ENCODE results near the gene PDGFB. TPM values are rescaled to one million over a fixed set of nuclear protein-coding genes. Genes with fewer than 3 reads are reported as not detected.

Gene PDGFB
- polyA plus RNA-seq, 2 donors: 1.2 to 1.8 TPM

DNA sequence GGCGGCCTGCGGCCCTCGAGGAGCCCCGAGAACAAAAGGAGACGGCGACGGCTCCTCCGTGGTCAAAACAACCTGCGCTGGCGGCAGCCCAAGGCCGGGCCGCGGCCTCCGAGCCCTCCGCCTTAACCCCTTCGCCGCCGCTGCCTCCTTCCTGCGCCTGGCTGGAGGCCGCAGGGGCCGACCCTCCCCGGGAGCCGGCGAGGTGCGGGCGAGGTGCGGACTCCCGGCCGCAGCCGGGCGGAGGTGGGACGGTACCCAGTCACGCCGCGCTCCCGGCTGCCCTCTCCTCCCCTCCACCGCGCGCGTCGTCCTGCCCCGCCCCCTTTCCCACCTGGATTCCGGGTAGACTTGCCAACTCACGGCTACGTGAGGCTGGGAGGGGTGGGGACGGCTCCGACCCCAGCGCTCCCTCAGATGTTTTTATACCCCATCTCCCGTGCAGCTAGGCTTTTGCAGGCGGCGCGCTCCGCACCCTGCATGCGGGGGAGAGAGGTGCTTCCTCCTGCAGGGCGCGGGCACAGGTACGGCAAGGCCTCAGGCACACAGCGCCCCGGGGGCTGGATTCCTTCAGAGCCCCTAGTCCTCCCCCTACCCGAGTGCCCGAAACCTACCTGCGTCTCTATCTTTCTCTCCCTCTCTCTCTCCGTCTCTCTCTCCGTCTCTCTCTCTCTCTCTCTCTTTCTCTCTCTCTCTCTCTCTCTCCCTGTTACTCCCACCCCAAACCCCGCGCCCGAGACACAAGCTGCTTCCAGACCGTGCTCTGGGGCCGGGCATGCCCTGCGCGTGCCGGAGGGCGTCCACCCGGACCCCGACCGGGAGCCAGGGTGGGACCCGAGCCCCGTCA, 2.0 kb downstream of the PDGFB start:
- Histone ChIP-seq H3K9me3 (ENCODE audit: control insufficient read depth in 2 of 2, insufficient read depth in 1 of 2, low read depth in 1 of 2, low read length in 1 of 2) (no peaks in the 10 kb centered on the region), H3K27me3 (ENCODE audit: control insufficient read depth in 1 of 2, insufficient read depth in 2 of 2, low read length in 2 of 2) (peaks cover 0 to 11% of the 10 kb centered on the region in 2 donors), H3K36me3 (ENCODE audit: control insufficient read depth in 2 of 2, insufficient read depth in 2 of 2, low read length in 1 of 2) (no peaks in the 10 kb centered on the region), H3K27ac (ENCODE audit: low read depth in 2 of 2, low read length in 1 of 2) (peak overlapping the region in 1 of 2 donors; percentile 49), H3K4me3 (ENCODE audit: low read depth in 1 of 2, low read length in 2 of 2) (peak overlapping the region; percentile 43 to 58), H3K4me1 (ENCODE audit: control insufficient read depth in 2 of 2, insufficient read depth in 2 of 2, low read length in 1 of 2) (peaks cover 16 to 39% of the 10 kb centered on the region in 2 donors)
- WGBS, 2 donors: 0 to 1% methylated on average over 60 to 78 of the region's 78 CpGs

- Histone ChIP-seq H3K36me3 (ENCODE audit: control insufficient read depth in 2 of 2, insufficient read depth in 2 of 2, low read length in 1 of 2) (no peaks in the 10 kb centered on the region), H3K4me1 (ENCODE audit: control insufficient read depth in 2 of 2, insufficient read depth in 2 of 2, low read length in 1 of 2) (peaks cover 20 to 45% of the 10 kb centered on the region in 2 donors), H3K27ac (ENCODE audit: low read depth in 2 of 2, low read length in 1 of 2) (peak overlapping the region; percentile 53 to 79), H3K27me3 (ENCODE audit: control insufficient read depth in 1 of 2, insufficient read depth in 2 of 2, low read length in 2 of 2) (peaks cover 0 to 11% of the 10 kb centered on the region in 2 donors), H3K4me3 (ENCODE audit: low read depth in 1 of 2, low read length in 2 of 2) (peak overlapping the region; percentile 43 to 58), H3K9me3 (ENCODE audit: control insufficient read depth in 2 of 2, insufficient read depth in 1 of 2, low read depth in 1 of 2, low read length in 1 of 2) (no peaks in the 10 kb centered on the region)
- 2 to 4% methylated on average over 57 to 92 of the region's 92 CpGs for WGBS, 2 donors
Observed at GRCh38 chr22:39241794-39242594, 2.8 kb downstream of the PDGFB start.

GRCh38 chr22:39240831-39241793, 3.7 kb downstream of the PDGFB start:
- Histone ChIP-seq H3K27me3 (ENCODE audit: control insufficient read depth in 1 of 2, insufficient read depth in 2 of 2, low read length in 2 of 2) (peaks cover 0 to 11% of the 10 kb centered on the region in 2 donors), H3K36me3 (ENCODE audit: control insufficient read depth in 2 of 2, insufficient read depth in 2 of 2, low read length in 1 of 2) (no peaks in the 10 kb centered on the region), H3K27ac (ENCODE audit: low read depth in 2 of 2, low read length in 1 of 2) (peak overlapping the region; percentile 68 to 79), H3K4me1 (ENCODE audit: control insufficient read depth in 2 of 2, insufficient read depth in 2 of 2, low read length in 1 of 2) (peaks cover 20 to 52% of the 10 kb centered on the region in 2 donors), H3K9me3 (ENCODE audit: control insufficient read depth in 2 of 2, insufficient read depth in 1 of 2, low read depth in 1 of 2, low read length in 1 of 2) (no peaks in the 10 kb centered on the region), H3K4me3 (ENCODE audit: low read depth in 1 of 2, low read length in 2 of 2) (peak overlapping the region; percentile 6 to 16)
- 20 to 22% methylated on average over 27 of the region's 27 CpGs for WGBS, 2 donors

DNA sequence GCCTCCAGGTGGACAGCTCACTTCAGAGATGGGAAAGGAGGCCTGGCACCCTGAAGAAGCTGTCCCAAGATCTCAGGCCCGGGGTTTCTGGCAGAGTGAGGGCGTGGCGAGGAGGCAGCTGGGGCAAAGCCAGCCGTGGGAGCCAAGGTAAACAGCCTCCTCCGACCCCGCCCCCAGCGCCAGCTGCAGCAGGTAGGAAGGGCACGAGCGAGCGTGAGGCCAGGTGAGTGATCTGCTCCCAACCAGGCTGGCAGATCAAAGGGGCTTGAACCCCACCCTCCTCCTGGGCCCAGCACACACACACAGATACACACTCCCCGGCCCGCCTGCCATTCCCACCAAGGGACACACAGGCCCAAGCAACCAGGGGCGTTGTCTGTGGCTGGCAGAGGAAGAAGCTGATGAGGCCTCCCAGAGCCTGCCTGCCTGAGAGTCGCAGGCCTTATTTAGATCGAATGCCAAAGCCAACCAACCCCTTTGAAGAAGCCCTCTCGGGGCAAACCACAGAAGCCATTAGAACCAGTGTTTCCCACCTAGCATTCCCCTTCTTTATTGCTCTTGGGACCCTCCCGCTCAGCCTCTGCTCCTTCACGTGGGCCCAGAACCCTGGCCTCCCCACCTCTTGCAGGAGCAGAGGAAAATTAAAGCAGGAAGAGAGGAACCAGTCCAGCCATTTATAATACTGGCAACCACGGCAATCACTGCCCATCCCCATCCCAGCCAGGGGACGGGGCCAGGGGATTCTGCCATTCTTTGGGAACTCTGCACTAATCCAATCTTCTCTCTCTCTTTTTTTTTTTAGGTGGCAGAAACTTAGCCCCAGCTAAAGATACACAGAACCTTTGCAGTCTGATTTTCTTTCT, 5.0 kb downstream of the PDGFB start:
- Histone ChIP-seq H3K27ac (ENCODE audit: low read depth in 2 of 2, low read length in 1 of 2) (peak overlapping the region; percentile 68 to 79), H3K27me3 (ENCODE audit: control insufficient read depth in 1 of 2, insufficient read depth in 2 of 2, low read length in 2 of 2) (peaks cover 0 to 11% of the 10 kb centered on the region in 2 donors), H3K4me1 (ENCODE audit: control insufficient read depth in 2 of 2, insufficient read depth in 2 of 2, low read length in 1 of 2) (peaks cover 21 to 63% of the 10 kb centered on the region in 2 donors), H3K36me3 (ENCODE audit: control insufficient read depth in 2 of 2, insufficient read depth in 2 of 2, low read length in 1 of 2) (no peaks in the 10 kb centered on the region), H3K4me3 (ENCODE audit: low read depth in 1 of 2, low read length in 2 of 2) (no peak overlapping the region), H3K9me3 (ENCODE audit: control insufficient read depth in 2 of 2, insufficient read depth in 1 of 2, low read depth in 1 of 2, low read length in 1 of 2) (no peaks in the 10 kb centered on the region)
- WGBS, 2 donors: 32 to 38% methylated on average over 20 of the region's 20 CpGs

DNA sequence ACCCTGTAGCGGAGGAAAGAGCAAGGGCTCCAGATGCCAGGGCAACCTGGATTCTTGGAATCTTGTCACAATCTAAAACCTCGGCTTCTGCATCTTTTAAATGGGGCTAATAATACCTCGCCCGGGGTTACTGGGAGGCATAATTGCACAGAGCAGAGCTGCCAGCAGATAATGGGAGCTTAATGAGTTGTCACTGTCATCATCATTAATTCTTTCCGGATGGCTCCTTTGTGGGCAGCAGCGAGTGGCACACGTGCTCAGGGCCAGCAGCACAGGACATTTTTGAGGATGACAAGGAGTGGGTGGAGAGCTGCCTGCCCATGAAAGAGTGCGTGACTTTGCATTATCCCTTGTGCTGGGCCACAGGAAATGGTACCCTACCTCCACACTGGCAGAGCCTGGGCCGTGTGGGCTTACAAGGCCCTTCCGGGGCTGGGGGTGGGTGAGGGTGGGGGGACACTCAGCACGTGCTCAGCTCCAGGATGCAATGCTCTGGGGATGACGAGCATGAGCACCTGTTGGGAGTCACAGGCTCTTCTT, 5.7 kb downstream of the PDGFB start:
- WGBS, 2 donors: 47 to 49% methylated on average over 12 of the region's 12 CpGs
- H3K27me3 ChIP-seq (ENCODE audit: control insufficient read depth in 1 of 2, insufficient read depth in 2 of 2, low read length in 2 of 2): peaks cover 0 to 5% of the 10 kb centered on the region in 2 donors
- no peaks in the 10 kb centered on the region for H3K36me3 ChIP-seq (ENCODE audit: control insufficient read depth in 2 of 2, insufficient read depth in 2 of 2, low read length in 1 of 2)
- no peaks in the 10 kb centered on the region for H3K9me3 ChIP-seq (ENCODE audit: control insufficient read depth in 2 of 2, insufficient read depth in 1 of 2, low read depth in 1 of 2, low read length in 1 of 2)
- H3K27ac ChIP-seq (ENCODE audit: low read depth in 2 of 2, low read length in 1 of 2): peak overlapping the region; percentile 3 to 79
- peaks cover 18 to 63% of the 10 kb centered on the region in 2 donors for H3K4me1 ChIP-seq (ENCODE audit: control insufficient read depth in 2 of 2, insufficient read depth in 2 of 2, low read length in 1 of 2)
- H3K4me3 ChIP-seq (ENCODE audit: low read depth in 1 of 2, low read length in 2 of 2): no peak overlapping the region

- Histone ChIP-seq H3K4me1 (ENCODE audit: control insufficient read depth in 2 of 2, insufficient read depth in 2 of 2, low read length in 1 of 2) (peaks cover 16 to 61% of the 10 kb centered on the region in 2 donors), H3K27me3 (ENCODE audit: control insufficient read depth in 1 of 2, insufficient read depth in 2 of 2, low read length in 2 of 2) (peaks cover 0 to under 1% of the 10 kb centered on the region in 2 donors), H3K4me3 (ENCODE audit: low read depth in 1 of 2, low read length in 2 of 2) (no peak overlapping the region), H3K27ac (ENCODE audit: low read depth in 2 of 2, low read length in 1 of 2) (peak overlapping the region in 1 of 2 donors; percentile 3), H3K36me3 (ENCODE audit: control insufficient read depth in 2 of 2, insufficient read depth in 2 of 2, low read length in 1 of 2) (no peaks in the 10 kb centered on the region), H3K9me3 (ENCODE audit: control insufficient read depth in 2 of 2, insufficient read depth in 1 of 2, low read depth in 1 of 2, low read length in 1 of 2) (no peaks in the 10 kb centered on the region)
- WGBS, 2 donors: 69 to 72% methylated on average over 8 of the region's 8 CpGs
Observed at GRCh38 chr22:39238561-39238960, 6.2 kb downstream of the PDGFB start.

- 60 to 74% methylated on average over 5 of the region's 5 CpGs for WGBS, 2 donors
- no peaks in the 10 kb centered on the region for H3K36me3 ChIP-seq (ENCODE audit: control insufficient read depth in 2 of 2, insufficient read depth in 2 of 2, low read length in 1 of 2)
- H3K4me1 ChIP-seq (ENCODE audit: control insufficient read depth in 2 of 2, insufficient read depth in 2 of 2, low read length in 1 of 2): peaks cover 16 to 59% of the 10 kb centered on the region in 2 donors
- H3K27me3 ChIP-seq (ENCODE audit: control insufficient read depth in 1 of 2, insufficient read depth in 2 of 2, low read length in 2 of 2): no peaks in the 10 kb centered on the region
- no peak overlapping the region for H3K27ac ChIP-seq (ENCODE audit: low read depth in 2 of 2, low read length in 1 of 2)
- no peak overlapping the region for H3K4me3 ChIP-seq (ENCODE audit: low read depth in 1 of 2, low read length in 2 of 2)
- no peaks in the 10 kb centered on the region for H3K9me3 ChIP-seq (ENCODE audit: control insufficient read depth in 2 of 2, insufficient read depth in 1 of 2, low read depth in 1 of 2, low read length in 1 of 2)
Observed at GRCh38 chr22:39238101-39238466, 6.7 kb downstream of the PDGFB start.

DNA sequence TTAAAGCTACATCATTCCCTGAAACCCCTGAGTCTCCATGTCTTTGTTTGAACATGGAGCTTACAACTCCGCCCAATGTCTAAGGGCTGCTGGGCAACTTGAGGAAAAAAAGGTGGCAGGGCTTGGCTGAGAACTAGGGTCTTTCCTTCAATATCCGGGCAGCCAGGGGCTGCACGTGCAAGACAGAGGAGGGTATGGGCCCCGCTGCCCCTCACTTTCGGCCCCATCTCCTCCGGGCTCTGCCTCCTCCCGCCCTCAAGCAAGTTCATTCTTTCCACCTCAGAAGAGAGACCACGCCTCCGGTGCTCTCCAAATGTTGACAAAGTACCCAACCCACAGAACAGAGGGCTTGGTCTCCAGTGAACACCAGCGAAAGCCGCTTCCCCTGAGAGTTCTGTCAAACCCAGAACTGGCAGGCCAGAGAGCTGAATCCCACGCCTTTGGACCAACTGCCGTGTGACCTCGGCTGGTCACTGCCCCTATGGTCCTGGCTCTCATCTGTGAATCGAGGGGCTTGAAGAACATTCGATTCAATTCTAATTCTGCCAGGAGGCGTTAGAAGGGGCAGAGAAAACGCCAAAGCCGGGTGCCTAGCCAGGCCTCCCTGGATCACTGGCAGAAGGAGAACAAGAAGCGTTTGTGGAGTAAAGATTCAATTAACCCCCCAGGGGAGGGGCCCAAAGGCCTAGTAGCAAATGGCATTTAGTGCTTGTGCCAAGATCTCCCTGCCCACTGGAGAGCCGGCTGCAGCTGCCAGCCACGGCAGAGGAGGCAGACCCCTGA, 7.3 kb downstream of the PDGFB start:
- H3K27ac ChIP-seq (ENCODE audit: low read depth in 2 of 2, low read length in 1 of 2): peak overlapping the region in 1 of 2 donors; percentile 23

More for the DNA sequence above, 7.3 kb downstream of the PDGFB start:
- Histone ChIP-seq H3K9me3 (ENCODE audit: control insufficient read depth in 2 of 2, insufficient read depth in 1 of 2, low read depth in 1 of 2, low read length in 1 of 2) (no peaks in the 10 kb centered on the region), H3K27me3 (ENCODE audit: control insufficient read depth in 1 of 2, insufficient read depth in 2 of 2, low read length in 2 of 2) (no peaks in the 10 kb centered on the region), H3K4me3 (ENCODE audit: low read depth in 1 of 2, low read length in 2 of 2) (no peak overlapping the region), H3K4me1 (ENCODE audit: control insufficient read depth in 2 of 2, insufficient read depth in 2 of 2, low read length in 1 of 2) (peaks cover 16 to 53% of the 10 kb centered on the region in 2 donors), H3K36me3 (ENCODE audit: control insufficient read depth in 2 of 2, insufficient read depth in 2 of 2, low read length in 1 of 2) (no peaks in the 10 kb centered on the region)
- WGBS, 2 donors: 28 to 38% methylated on average over 22 of the region's 22 CpGs
